Esophagus squamous epithelium (tissue), 5 donors: Measurements from ENCODE around the gene SMIM24. TPM values are rescaled to one million over a fixed set of nuclear protein-coding genes. Genes with fewer than 3 reads are reported as not detected.
"Not testable (repeated sequence)": the region's sequence is repeated elsewhere in the genome, so short reads cannot be mapped to it uniquely, and the experiment has no call there.

Experiments used
- DNase-seq: peaks from one replicate; lab custom pipeline; 2025; lab: John Stamatoyannopoulos, UW
- H3K27ac ChIP-seq, 4 donors: fragments of 200-600 bp; sonication (generic); one replicate each; pipeline ENCODE4 v1.5.1; 2016 to 2019; ENCODE audit warnings: mild to moderate bottlenecking in 1 of 4
- H3K27me3 ChIP-seq, 4 donors: fragments of 200-600 bp; sonication (generic); 1 replicate in 3 of 4; 2 replicates in 1 of 4; pipeline versions ENCODE4 v1.5.1 to v1.6.0; 2017 to 2021; ENCODE audit warnings: antibody characterized with exemption in 1 of 4
- H3K36me3 ChIP-seq, 3 donors: fragments of 200-600 bp; sonication (generic); one replicate each; pipeline ENCODE4 v1.5.1; 2016 to 2019
- H3K4me1 ChIP-seq, 3 donors: fragments of 200-600 bp; sonication (generic); one replicate each; pipeline ENCODE4 v1.5.1; 2017 to 2019
- H3K4me3 ChIP-seq, 4 donors: fragments of 200-600 bp; sonication (generic); 1 replicate in 3 of 4; 2 replicates in 1 of 4; pipeline ENCODE4 v1.5.1; 2016 to 2019; ENCODE audit warnings: mild to moderate bottlenecking in 2 of 4, moderate library complexity in 1 of 4
- H3K9me3 ChIP-seq, 3 donors: fragments of 200-600 bp; sonication (generic); one replicate each; pipeline ENCODE4 v1.5.1; 2016 to 2019
- POLR2A ChIP-seq, 4 donors: fragments of 450-650 bp; IDR thresholded peaks; one replicate each; pipeline ENCODE4 v1.6.1; 2017; ENCODE audit warnings: antibody characterized with exemption in 4 of 4, mild to moderate bottlenecking in 4 of 4, moderate library complexity in 3 of 4
- WGBS, 2 donors: methylation state at CpG; one replicate each; pipeline ENCODE4 v1.1.5; 2018; 5-methylcytosine and 5-hydroxymethylcytosine counted together
- intact Hi-C: fragments of 100-400 bp; cut with DNase I; formaldehyde crosslinking; loops from one replicate; pipeline ENCODE4 v1.15.0; 2022
- total RNA-seq, 4 donors: library from RNA; depleted of rRNA; stranded (reverse); fragments of >200 nt; gene quantifications; one replicate each; pipeline ENCODE4 v1.1.0, GENCODE V29; 2016
- TF ChIP-seq, protein P1 (sequence below), 6 experiments: fragments of 450-650 bp in 4 of 6; fragments of 200-600 bp in 2 of 6; sonication (generic) in 2 of 6; IDR thresholded peaks; one replicate each; pipeline ENCODE4 v1.5.1; 2016 to 2019; ENCODE audit warnings: antibody characterized with exemption in 6 of 6, mild to moderate bottlenecking in 4 of 6, moderate library complexity in 4 of 6
- donor health status: DM: yes; HTN: yes; CAD: no.

Gene SMIM24
- not detected for total RNA-seq

GRCh38 chr19:3480383-3481091, at the start of gene SMIM24:
Gene SMIM24 (minus strand): TSS chr19:3480525. CDS start chr19:3480463, 62 bp downstream.
- Histone ChIP-seq H3K4me3 (no peak within 1 kb of the TSS), H3K36me3 (no peaks in the 10 kb centered on the region), H3K9me3 (no peaks in the 10 kb centered on the region), H3K4me1 (peaks cover 0 to 13% (median 7%) of the 10 kb centered on the region in 3 donors), H3K27me3 (peaks cover 0 to 74% (median 4%) of the 10 kb centered on the region in 4 donors), H3K27ac (no peak within 1 kb of the TSS)
- intact Hi-C loops: no loop called here
- TF ChIP-seq POLR2A (IDR thresholded peaks at IDR 0.05): no peak
- TF ChIP-seq, protein P1, sequence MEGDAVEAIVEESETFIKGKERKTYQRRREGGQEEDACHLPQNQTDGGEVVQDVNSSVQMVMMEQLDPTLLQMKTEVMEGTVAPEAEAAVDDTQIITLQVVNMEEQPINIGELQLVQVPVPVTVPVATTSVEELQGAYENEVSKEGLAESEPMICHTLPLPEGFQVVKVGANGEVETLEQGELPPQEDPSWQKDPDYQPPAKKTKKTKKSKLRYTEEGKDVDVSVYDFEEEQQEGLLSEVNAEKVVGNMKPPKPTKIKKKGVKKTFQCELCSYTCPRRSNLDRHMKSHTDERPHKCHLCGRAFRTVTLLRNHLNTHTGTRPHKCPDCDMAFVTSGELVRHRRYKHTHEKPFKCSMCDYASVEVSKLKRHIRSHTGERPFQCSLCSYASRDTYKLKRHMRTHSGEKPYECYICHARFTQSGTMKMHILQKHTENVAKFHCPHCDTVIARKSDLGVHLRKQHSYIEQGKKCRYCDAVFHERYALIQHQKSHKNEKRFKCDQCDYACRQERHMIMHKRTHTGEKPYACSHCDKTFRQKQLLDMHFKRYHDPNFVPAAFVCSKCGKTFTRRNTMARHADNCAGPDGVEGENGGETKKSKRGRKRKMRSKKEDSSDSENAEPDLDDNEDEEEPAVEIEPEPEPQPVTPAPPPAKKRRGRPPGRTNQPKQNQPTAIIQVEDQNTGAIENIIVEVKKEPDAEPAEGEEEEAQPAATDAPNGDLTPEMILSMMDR (IDR thresholded peaks at IDR 0.05): no peak
- no peak for DNase-seq
- 47 to 63% methylated on average over 10 to 15 of the region's 27 CpGs for WGBS, 2 donors

DNA sequence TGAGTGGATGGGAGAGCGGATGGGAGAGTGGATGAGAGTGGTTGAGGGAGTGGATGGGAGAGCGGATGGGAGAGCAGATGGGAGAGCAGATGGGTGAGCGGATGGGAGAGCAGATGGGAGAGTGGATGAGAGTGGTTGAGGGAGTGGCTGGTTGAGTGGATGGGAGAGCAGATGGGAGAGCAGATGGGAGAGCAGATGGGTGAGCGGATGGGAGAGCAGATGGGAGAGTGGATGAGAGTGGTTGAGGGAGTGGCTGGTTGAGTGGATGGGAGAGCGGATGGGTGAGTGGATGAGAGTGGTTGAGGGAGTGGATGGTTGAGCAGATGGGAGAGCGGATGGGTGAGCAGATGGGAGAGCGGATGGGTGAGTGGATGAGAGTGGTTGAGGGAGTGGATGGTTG, 49.0 kb upstream of the SMIM24 start:
- H3K27ac ChIP-seq, H3K4me1 ChIP-seq, H3K9me3 ChIP-seq, intact Hi-C loops, H3K27me3 ChIP-seq, DNase-seq, H3K4me3 ChIP-seq: not testable (repeated sequence)
- 91 to 95% methylated on average over 7 of the region's 7 CpGs for WGBS, 2 donors
- H3K36me3 ChIP-seq: peaks cover 52 to 84% (median 62%) of the 10 kb centered on the region in 3 donors

DNA sequence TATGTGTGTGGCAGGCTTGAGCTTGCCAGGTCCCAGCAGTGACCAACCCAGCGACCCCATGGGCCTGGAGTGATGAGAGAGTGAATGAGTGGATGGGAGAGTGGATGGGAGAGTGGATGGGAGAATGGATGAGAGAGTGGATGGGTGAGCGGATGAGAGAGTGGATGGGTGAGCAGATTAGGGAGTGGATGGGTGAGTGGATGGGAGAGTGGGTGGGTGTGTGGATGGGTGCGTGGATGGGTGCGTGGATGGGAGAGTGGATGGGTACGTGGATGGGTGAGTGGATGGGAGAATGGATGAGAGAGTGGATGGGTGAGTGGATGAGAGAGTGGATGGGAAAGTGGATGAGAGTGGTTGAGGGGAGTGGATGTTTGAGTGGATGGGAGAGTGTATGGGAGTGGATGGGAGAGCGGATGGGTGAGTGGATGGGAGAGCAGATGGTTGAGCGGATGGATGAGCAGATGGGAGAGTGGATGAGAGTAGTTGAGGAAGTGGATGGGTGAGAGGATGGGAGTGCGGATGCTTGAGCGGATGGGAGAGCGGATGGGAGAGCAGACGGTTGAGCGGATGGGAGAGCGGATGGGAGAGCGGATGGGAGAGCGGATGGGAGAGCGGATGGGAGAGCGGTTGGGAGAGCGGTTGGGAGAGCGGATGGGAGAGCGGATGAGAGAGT, 48.4 kb upstream of the SMIM24 start:
- intact Hi-C loops: no loop called here
- Histone ChIP-seq H3K36me3 (peaks cover 57 to 84% (median 61%) of the 10 kb centered on the region in 3 donors), H3K4me3 (no peak overlapping the region), H3K27me3 (no peaks in the 10 kb centered on the region), H3K4me1 (no peaks in the 10 kb centered on the region), H3K27ac (no peak overlapping the region), H3K9me3 (no peaks in the 10 kb centered on the region)
- TF ChIP-seq POLR2A (IDR thresholded peaks at IDR 0.05): no peak
- TF ChIP-seq, protein P1 (IDR thresholded peaks at IDR 0.05): no peak
- 94 to 97% methylated on average over 20 of the region's 20 CpGs for WGBS, 2 donors
- no peak for DNase-seq

GRCh38 chr19:3528080-3528479, 47.8 kb upstream of the SMIM24 start:
- H3K4me1 ChIP-seq: no peaks in the 10 kb centered on the region
- H3K27me3 ChIP-seq: no peaks in the 10 kb centered on the region
- TF ChIP-seq POLR2A (IDR thresholded peaks at IDR 0.05): no peak
- TF ChIP-seq, protein P1 (IDR thresholded peaks at IDR 0.05): no peak
- H3K9me3 ChIP-seq: no peaks in the 10 kb centered on the region
- H3K36me3 ChIP-seq: peaks cover 60 to 84% (median 61%) of the 10 kb centered on the region in 3 donors
- DNase-seq: no peak
- no peak overlapping the region for H3K4me3 ChIP-seq
- WGBS, 2 donors: 90 to 100% methylated on average over 2 to 6 of the region's 14 CpGs
- intact Hi-C loops: no loop called here
- H3K27ac ChIP-seq: no peak overlapping the region

- Histone ChIP-seq H3K4me1 (peaks cover 0 to 5% (median 0%) of the 10 kb centered on the region in 3 donors), H3K27ac (no peak overlapping the region), H3K4me3 (no peak overlapping the region), H3K36me3 (peaks cover 54 to 84% (median 58%) of the 10 kb centered on the region in 3 donors), H3K27me3 (no peaks in the 10 kb centered on the region), H3K9me3 (no peaks in the 10 kb centered on the region)
- 90 to 100% methylated on average over 6 to 8 of the region's 21 CpGs for WGBS, 2 donors
- TF ChIP-seq, protein P1 (IDR thresholded peaks at IDR 0.05): no peak
- TF ChIP-seq POLR2A (IDR thresholded peaks at IDR 0.05): no peak
- no peak for DNase-seq
- intact Hi-C loops: no loop called here
Measured at GRCh38 chr19:3527238-3527910, 47.0 kb upstream of the SMIM24 start.
